Measurements from ENCODE around the gene RAD51B.

DNA sequence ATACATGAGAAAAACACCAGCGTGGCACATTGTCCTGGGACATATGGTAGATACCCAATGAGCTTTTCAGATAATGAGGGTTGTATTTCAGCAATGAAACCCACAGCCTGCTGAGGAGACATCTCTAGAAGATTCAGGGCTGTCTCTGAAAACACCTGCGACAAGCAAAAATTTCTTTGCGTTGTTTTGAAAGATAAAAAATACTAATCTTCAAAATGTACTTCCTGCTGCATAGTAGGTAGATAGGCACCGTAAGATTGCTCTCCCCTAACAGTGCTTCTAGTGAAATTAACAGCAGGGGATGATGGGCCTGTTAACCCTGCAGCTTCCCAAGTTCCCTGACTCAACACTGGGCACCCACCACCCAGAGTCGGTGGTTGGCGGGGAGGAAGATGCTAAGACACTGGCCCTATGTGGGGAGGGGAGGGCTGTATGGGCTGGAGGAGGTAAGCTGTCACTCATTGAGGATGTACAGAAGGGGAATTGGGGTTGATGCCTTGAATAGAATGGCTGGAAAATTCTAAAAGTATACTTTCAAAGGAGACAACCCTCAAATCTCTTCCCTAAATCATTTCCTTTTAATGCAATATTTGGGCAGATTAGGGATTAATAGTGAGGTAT lies 953.3 kb downstream of the RAD51B start:
- TF ChIP-seq, protein P1, sequence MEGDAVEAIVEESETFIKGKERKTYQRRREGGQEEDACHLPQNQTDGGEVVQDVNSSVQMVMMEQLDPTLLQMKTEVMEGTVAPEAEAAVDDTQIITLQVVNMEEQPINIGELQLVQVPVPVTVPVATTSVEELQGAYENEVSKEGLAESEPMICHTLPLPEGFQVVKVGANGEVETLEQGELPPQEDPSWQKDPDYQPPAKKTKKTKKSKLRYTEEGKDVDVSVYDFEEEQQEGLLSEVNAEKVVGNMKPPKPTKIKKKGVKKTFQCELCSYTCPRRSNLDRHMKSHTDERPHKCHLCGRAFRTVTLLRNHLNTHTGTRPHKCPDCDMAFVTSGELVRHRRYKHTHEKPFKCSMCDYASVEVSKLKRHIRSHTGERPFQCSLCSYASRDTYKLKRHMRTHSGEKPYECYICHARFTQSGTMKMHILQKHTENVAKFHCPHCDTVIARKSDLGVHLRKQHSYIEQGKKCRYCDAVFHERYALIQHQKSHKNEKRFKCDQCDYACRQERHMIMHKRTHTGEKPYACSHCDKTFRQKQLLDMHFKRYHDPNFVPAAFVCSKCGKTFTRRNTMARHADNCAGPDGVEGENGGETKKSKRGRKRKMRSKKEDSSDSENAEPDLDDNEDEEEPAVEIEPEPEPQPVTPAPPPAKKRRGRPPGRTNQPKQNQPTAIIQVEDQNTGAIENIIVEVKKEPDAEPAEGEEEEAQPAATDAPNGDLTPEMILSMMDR (IDR thresholded peaks at IDR 0.05), result no peak
- no peak for TF ChIP-seq POLR2A (IDR thresholded peaks at IDR 0.05)
- no peak for TF ChIP-seq EP300 (IDR thresholded peaks at IDR 0.05)
